GM23338 (cell line): ENCODE results near the gene EDA.

ENCODE experiments used
- EZH2 ChIP-seq: fragments of 200-600 bp; sonication (generic); IDR thresholded peaks from one replicate; pipeline ENCODE4 v1.8.0; 2017; ENCODE audit warnings: antibody characterized with exemption, mild to moderate bottlenecking, low read depth; ENCODE audit not compliant: unreplicated experiment
- POLR2AphosphoS5 ChIP-seq: IDR thresholded peaks from 2 replicates; pipeline ENCODE4 v1.6.1; 2016; ENCODE audit warnings: antibody characterized with exemption, low read depth
- TF ChIP-seq, protein P1 (sequence below), 2 experiments: fragments of 200-600 bp in 1 of 2; sonication (generic) in 1 of 2; conservative IDR thresholded peaks; 2 replicates each; pipeline versions ENCODE4 v1.5.1 to v1.6.1; 2016 to 2017; ENCODE audit warnings: antibody characterized with exemption in 2 of 2, low read depth in 2 of 2, mild to moderate bottlenecking in 2 of 2, moderate library complexity in 1 of 2

DNA sequence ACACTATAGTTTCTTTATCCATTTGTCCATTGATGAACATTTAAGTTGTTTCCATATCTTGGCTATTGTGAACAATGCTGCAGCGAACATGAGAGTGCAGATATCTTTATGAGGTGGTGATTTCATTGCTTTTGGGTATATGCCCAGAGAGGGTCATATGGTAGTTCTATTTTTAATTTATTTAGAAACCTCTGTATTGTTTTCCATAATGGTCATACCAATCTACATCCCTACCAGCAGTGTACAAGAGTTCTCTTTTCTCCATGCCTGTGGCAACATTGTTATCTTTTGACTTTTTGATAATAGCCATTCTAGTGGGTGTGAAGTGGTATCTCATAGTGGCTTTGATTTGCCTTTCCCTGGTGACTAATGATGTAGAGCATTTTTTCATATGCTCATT, 48.8 kb downstream of the EDA start:
- no peak for TF ChIP-seq POLR2AphosphoS5
- TF ChIP-seq, protein P1, sequence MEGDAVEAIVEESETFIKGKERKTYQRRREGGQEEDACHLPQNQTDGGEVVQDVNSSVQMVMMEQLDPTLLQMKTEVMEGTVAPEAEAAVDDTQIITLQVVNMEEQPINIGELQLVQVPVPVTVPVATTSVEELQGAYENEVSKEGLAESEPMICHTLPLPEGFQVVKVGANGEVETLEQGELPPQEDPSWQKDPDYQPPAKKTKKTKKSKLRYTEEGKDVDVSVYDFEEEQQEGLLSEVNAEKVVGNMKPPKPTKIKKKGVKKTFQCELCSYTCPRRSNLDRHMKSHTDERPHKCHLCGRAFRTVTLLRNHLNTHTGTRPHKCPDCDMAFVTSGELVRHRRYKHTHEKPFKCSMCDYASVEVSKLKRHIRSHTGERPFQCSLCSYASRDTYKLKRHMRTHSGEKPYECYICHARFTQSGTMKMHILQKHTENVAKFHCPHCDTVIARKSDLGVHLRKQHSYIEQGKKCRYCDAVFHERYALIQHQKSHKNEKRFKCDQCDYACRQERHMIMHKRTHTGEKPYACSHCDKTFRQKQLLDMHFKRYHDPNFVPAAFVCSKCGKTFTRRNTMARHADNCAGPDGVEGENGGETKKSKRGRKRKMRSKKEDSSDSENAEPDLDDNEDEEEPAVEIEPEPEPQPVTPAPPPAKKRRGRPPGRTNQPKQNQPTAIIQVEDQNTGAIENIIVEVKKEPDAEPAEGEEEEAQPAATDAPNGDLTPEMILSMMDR (conservative IDR thresholded peaks at IDR 0.05; ENCODE audit: low read depth in 2 of 2) = no peak
- no peak for TF ChIP-seq EZH2
